ENCODE data around the gene LPAR4.

DNA sequence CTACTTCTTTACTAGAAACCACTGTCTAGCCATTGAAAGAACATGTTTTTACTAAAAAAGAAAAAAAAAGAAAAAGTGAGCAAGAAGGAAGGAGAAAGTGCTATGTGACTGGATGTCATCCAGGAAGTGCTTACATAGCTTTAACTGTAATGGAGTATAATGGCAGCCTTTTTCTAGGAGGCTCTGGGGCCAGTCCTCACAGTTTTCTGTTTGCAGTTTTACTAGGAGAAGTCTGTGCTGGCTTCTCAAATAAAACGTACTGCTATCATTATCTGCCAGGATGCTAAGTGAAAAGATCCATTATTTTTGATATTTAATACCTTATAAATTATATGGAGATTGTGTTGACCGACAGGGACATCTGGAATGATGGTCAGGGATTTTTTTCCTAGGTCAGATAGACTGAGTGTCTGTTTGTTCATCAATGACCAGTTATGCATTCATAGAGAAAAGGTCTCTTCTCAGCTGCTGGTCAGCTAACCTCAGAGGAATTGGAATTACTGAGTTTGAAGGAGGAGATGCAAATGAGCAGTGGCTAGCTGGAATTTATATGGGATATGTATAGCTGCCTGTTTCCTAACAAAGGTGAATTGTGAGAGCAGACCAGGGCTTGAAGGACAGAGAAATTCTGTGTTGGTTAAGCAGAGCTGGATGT, 21.7 kb downstream of the LPAR4 start:
- TF ChIP-seq, protein P1, sequence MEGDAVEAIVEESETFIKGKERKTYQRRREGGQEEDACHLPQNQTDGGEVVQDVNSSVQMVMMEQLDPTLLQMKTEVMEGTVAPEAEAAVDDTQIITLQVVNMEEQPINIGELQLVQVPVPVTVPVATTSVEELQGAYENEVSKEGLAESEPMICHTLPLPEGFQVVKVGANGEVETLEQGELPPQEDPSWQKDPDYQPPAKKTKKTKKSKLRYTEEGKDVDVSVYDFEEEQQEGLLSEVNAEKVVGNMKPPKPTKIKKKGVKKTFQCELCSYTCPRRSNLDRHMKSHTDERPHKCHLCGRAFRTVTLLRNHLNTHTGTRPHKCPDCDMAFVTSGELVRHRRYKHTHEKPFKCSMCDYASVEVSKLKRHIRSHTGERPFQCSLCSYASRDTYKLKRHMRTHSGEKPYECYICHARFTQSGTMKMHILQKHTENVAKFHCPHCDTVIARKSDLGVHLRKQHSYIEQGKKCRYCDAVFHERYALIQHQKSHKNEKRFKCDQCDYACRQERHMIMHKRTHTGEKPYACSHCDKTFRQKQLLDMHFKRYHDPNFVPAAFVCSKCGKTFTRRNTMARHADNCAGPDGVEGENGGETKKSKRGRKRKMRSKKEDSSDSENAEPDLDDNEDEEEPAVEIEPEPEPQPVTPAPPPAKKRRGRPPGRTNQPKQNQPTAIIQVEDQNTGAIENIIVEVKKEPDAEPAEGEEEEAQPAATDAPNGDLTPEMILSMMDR (IDR thresholded peaks at IDR 0.05) = no peak
- TF ChIP-seq EP300 (IDR thresholded peaks at IDR 0.05) (no peak), POLR2A (IDR thresholded peaks at IDR 0.05) (no peak), POLR2AphosphoS5 (IDR thresholded peaks at IDR 0.05) (no peak)
